NCI-H345 treated with DMSO at 0.1 percent for 48 hours (cell line): ENCODE data around the gene DNAJC3.
"Not testable (repeated sequence)": the region's sequence is repeated elsewhere in the genome, so short reads cannot be mapped to it uniquely, and the experiment has no call there.

ENCODE experiments used
- DNase-seq: peaks from one replicate; lab custom pipeline; 2025; ENCODE audit not compliant: unreplicated experiment; lab: John Stamatoyannopoulos, UW

Gene DNAJC3

DNA sequence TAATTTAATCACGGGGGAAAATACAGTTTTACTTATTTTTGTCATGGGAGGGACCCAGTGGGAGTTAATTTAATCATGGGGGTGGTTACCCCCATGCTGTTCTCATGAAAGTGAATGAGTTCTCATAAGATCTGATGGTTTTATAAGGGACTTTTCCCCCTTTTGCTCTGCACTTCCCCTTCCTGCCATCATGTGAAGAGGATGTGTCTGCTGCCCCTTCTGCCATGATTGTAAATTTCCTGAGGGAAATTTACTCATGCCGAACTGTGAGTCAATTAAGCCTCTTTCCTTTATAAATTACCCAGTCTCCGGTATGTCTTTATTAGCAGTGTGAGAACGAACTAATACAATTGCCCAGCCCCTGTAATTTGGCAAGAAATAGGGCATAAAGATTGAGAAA, 35.9 kb downstream of the DNAJC3 start:
- not testable (repeated sequence) for DNase-seq

- no peak for DNase-seq
Measured at GRCh38 chr13:95713651-95714050, 36.7 kb downstream of the DNAJC3 start.

DNA sequence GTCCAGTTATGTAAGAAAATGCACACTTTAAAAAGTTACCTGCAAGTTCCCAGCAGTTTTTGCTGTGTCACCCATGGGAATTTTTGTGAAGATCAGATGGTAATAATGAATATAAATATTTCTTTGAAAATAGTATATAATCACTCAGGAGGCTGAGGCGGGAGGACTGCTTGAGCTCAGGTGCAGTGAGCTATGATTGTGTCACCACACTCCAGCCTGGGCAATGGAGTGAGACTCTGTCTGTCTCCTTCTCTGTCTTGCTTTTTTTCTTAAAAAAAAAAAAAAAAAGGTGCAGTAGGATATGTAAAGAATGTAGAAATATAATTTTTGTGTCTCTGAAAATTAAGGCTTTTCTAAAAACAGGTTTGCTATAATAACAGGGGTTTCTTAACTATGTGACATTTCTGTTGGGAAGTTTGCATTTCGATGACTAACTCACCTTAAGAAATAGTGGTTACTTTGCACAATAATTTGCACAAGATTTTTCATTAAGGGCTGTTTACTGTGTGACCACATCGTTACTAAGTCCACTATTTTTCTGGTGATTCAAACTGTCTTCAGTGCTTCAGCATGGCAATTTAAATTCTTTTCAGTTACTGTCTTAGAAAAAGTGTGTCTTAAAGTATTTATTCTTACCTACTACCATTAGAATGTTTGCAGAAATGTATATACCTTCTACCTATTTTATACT, 37.3 kb downstream of the DNAJC3 start:
- DNase-seq = no peak

DNA sequence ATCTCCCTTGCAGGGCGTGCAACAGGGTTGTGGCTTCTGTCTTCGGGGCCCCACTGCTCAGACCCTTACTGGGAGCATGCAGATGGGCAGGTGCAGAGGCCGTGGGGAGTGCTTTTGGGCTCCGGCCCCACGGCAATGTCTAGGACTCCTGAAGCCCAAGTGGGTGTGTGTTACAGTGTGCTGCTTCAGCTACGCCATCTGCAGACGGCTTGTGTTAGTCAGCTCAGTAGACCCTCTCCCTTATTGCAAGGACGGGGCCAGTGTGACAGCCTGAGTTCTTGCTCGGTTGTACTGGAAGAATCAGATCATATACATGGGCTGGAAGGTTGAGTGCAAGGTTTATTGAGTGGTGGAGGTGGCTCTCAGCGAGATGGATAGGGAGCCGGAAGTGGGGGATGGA, 39.3 kb downstream of the DNAJC3 start:
- DNase-seq = no peak

DNA sequence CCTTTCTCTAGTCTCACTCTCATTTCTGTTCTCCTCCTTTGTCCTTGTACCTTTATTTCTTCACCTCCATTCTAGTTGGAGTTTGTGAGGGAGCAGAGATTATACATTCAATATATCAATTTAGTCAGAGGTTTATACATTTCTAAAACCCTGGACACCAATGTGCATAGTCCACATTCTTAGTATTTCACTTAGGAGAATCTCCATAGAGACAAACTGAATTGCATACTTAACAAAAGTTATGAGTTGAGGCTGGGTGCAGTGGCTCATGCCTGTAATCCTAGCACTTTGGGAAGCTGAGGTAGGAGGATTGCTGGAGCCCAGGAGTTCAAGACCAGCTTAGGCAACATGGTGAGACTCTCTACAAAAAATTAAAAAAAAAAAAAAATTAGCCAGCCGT, 45.3 kb downstream of the DNAJC3 start:
- no peak for DNase-seq

GRCh38 chr13:95723438-95723837, 46.5 kb downstream of the DNAJC3 start:
- DNase-seq = no peak

DNA sequence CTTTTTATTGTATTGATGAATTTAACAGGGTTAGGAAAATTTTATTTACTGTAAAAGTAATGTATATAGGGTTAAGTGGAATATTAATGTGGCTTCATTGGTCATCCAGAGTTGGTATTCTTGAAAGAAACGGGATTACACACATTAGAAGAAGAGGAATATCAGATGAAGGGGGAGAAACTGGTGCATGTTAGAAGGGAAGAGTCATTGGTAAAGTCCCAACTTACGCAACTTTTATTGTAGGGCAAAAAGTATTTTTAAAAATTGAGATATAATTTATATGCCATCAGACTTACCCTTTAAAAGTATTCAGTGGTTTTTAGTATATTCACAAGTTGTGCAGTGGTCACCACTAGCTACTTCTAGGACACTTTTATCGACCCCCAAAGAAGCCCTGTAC, 47.3 kb downstream of the DNAJC3 start:
- DNase-seq = no peak

DNA sequence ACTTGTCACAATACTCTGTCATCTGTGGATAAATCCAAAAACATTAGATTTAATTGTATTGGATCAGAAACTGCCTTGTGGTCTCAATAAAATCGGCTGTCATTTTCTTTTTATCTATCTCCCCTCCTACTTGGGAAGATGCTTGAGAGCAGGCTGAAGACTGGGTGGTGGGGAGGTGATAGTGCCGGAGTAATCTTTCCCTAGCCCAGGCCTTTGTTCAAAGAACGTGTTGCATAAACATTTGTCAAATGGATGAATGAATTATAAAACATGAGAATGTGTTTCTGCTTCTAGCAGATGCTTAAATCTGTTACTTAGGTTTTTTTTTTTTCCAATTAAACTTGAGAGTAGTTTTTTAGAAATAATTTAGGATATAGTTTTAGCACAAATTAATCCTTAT, 49.9 kb downstream of the DNAJC3 start:
- DNase-seq = no peak

DNA sequence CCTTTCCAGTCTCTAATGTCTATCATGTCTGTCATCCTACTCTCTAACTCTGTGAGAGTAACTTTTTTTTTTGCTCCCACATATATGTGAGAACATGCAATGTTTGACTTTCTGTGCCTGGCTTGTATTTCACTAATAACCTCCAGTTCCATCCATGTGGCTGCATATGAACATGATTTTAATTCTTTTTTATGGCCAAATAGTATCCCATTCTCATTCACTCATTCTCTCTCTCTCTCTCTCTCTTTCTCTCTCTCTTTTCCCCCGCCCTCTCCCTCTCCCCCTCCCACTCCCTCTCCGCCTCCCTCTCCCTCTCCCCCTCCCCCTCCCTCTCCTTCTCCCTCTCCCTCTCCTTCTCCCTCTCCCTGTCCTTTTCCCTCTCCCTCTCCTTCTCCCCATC, 52.0 kb downstream of the DNAJC3 start:
- DNase-seq = no peak

DNA sequence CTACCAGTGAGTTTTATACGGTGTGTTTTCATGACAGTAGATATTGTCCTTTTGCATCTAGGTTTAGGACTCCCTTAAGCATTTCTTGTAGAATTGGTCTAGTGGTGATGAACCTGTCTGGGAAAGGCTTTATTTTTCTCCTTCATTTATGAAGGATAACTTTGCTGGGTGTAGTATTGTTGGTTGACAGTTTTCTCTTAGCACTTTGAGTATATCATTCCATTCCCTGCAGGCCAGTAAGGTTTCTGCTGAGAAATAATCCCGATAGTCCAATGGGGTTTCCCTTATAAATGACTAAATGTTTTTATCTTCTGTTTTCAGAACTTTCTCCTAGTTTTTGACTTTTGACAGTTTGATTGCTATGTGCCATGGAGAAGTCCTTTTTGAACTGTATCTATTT, 57.2 kb downstream of the DNAJC3 start:
- no peak for DNase-seq

DNA sequence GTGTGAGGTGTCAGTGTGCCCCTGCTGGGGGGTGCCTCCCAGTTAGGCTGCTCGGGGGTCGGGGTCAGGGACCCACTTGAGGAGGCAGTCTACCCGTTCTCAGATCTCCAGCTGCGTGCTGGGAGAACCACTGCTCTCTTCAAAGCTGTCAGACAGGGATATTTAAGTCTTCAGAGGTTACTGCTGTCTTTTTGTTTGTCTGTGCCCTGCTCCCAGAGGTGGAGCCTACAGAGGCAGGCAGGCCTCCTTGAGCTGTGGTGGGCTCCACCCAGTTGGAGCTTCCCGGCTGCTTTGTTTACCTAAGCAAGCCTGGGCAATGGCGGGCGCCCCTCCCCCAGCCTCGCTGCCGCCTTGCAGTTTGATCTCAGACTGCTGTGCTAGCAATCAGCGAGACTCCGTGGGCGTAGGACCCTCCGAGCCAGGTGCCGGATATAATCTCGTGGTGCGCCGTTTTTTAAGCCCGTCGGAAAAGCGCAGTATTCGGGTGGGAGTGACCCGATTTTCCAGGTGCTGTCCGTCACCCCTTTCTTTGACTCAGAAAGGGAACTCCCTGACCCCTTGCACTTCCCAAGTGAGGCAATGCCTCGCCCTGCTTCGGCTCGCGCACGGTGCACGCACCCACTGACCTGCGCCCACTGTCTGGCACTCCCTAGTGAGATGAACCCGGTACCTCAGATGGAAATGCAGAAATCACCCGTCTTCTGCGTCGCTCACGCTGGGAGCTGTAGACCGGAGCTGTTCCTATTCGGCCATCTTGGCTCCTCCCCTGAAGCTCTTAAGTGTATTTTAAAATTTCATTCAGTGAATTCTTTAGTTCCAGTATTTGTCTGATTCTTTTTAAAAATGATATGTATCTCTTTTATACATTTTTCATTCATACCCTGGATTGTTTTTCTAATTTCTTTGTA, 63.4 kb downstream of the DNAJC3 start:
- DNase-seq = not testable (repeated sequence)

DNA sequence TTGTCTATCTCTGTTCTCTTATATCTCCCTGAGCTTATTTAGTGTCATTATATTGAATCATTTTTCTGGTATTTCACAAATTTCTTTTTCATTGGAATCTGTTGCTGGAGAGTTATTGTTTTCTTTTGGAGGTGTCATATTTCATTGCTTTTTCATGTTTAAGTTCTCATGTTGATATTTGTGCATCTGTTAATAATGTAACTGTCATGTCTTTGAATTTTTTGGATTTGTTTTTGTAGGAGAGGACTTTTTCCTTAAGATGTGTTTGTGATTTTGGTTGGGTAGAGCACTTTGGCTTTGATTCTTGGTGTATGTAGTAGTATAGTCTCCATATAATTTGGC, 64.0 kb downstream of the DNAJC3 start:
- DNase-seq = no peak

- DNase-seq = no peak
Measured at GRCh38 chr13:95741584-95742563, 64.9 kb downstream of the DNAJC3 start.

DNA sequence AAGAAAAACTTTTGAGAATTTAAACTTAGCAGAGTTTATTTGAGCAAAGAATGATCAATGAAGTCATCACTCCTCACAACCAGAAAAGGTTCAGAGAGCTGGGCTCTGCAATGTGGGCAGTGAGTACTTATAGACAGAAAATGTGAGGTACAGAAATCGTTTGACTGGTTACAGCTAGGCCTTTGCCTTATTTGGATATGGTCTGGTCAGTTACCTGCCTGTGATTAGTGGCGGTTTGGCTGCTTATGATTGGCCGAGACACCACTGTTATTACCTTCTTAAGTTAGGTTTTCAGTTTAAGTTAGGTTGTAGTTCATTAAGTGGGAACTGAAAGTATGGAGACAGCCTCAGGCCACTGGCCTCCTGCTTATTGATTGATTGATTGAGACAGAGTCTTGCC, 66.3 kb downstream of the DNAJC3 start:
- no peak for DNase-seq

DNA sequence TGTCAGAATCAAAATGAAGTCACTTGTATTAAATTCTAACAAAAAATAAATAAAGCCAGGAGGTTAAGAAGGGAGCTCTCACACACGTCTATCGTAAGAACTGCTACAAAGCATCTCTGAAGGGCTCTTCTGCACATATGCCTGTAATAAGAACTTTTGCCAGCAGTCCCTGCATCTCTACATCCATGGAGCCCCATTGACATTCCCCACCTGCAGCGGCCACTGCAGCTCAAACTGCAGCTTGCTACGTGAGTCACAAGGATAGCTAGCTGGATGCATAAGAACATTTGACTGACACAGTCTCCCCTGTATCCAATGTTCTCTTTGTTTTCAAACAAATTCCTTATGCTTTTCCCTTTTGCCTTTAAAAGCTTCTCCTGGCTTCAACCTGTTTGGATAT, 68.3 kb downstream of the DNAJC3 start:
- DNase-seq = no peak

- DNase-seq = no peak
Measured at GRCh38 chr13:95745752-95746151, 68.8 kb downstream of the DNAJC3 start.

- no peak for DNase-seq
Measured at GRCh38 chr13:95749545-95749944, 72.6 kb downstream of the DNAJC3 start.

DNA sequence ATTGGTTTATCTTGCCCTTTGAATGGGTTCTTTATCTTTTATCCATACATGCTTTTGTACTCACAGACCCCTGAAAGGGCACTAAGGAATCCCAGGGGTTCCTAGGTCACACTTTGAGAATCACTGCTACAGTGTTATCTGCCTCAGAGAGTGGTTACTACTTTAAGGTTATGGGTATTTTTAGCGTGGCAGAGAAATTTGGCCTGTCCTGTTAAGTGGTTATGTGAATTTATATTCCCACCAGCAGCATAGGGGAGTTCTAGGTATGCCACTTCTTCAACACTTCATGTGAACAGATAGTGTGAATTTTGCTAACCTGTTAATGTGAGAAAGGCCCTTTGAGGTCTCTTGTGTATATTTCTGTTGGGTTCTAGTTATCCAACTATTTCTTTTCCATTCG, 75.7 kb downstream of the DNAJC3 start:
- DNase-seq = no peak

GRCh38 chr13:95754069-95754468, 77.1 kb downstream of the DNAJC3 start:
- DNase-seq = no peak

- no peak for DNase-seq
Measured at GRCh38 chr13:95756072-95756471, 79.1 kb downstream of the DNAJC3 start.

DNA sequence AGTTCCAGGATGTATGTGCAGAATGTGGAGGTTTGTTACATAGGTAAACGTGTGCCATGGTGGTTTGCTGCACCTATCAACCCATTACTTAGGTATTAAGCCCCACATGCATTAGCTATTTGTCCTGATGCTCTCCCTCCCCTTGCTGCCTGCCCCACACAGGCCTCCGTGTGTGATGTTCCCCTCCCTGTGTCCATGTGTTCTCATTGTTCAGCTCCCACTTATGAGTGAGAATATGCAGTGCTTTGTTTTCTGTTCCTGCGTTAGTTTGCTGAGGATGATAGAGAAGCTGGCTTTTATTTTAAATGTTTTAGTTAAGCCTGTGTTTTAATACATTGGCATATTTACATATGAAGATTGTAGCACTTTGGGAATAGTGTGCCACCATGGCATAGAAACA, 85.7 kb downstream of the DNAJC3 start:
- DNase-seq = not testable (repeated sequence)
